C4-2B (cell line): Measurements from ENCODE around the gene USP15.

Experiments
- CTCF ChIP-seq: fragments of 450-650 bp; conservative IDR thresholded peaks from 2 replicates; pipeline ENCODE4 v1.5.1; 2017; ENCODE audit warnings: mild to moderate bottlenecking
- ZFX ChIP-seq: fragments of 450-650 bp; IDR thresholded peaks from 2 replicates; pipeline ENCODE4 v1.6.1; 2017

GRCh38 chr12:62350554-62350953 is 90.3 kb downstream of the USP15 start:
- no peak for TF ChIP-seq CTCF
- no peak for TF ChIP-seq ZFX
